ENCODE results near the gene PLA2G4B. TPM values are rescaled to one million over a fixed set of nuclear protein-coding genes. Genes with fewer than 3 reads are reported as not detected.

PLA2G4B gene, protein sequence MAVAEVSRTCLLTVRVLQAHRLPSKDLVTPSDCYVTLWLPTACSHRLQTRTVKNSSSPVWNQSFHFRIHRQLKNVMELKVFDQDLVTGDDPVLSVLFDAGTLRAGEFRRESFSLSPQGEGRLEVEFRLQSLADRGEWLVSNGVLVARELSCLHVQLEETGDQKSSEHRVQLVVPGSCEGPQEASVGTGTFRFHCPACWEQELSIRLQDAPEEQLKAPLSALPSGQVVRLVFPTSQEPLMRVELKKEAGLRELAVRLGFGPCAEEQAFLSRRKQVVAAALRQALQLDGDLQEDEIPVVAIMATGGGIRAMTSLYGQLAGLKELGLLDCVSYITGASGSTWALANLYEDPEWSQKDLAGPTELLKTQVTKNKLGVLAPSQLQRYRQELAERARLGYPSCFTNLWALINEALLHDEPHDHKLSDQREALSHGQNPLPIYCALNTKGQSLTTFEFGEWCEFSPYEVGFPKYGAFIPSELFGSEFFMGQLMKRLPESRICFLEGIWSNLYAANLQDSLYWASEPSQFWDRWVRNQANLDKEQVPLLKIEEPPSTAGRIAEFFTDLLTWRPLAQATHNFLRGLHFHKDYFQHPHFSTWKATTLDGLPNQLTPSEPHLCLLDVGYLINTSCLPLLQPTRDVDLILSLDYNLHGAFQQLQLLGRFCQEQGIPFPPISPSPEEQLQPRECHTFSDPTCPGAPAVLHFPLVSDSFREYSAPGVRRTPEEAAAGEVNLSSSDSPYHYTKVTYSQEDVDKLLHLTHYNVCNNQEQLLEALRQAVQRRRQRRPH
- 5.0 and 9.9 TPM in 2 replicates for total RNA-seq (2013; cell fraction: nucleolus; rRNA removed)
- 2.6 and 3.1 TPM in 2 replicates for total RNA-seq (2014; rRNA removed)
- 0.67 and 0.78 TPM in 2 replicates for total RNA-seq (2014; rRNA removed; fragmentation: Illumina TruSeq; extraction: Trizol)
- total RNA-seq (2021), result 3.1 and 6.6 TPM in 2 replicates
- polyA plus RNA-seq (2011; ENCODE audit: low read depth), result 3.3 TPM
- polyA plus RNA-seq (2011; rRNA removed), result 2.7 and 3.2 TPM in 2 replicates
- 2.9 and 6.4 TPM in 2 replicates for polyA plus RNA-seq (2011; cell fraction: cytosol; rRNA removed)
- polyA plus RNA-seq (2011; cell fraction: nucleus; rRNA removed), result 27.2 and 31.9 TPM in 2 replicates
- 2.4 and 3.6 TPM in 2 replicates for polyA plus RNA-seq (2012)
- polyA plus RNA-seq (2014; fragmentation: Illumina TruSeq; extraction: Trizol), result 0.43 and 2.4 TPM in 2 replicates
- under 1 TPM; 0.22 to 0.93 TPM for polyA plus RNA-seq (2014; fragmentation: Nextera tagmentation; extraction: Ambion mirVana)
- 3.8 and 6.9 TPM in 2 replicates for polyA plus RNA-seq (2014; rRNA removed)
- 1 to 10 TPM; 4.4 to 6.3 TPM for polyA plus RNA-seq (2016; fragmentation: Nextera tagmentation; extraction: Ambion mirVana)
- polyA minus RNA-seq (2011; rRNA and poly(A)+ RNA removed), result 0.22 and 0.72 TPM in 2 replicates
- not detected in 2 replicates for polyA minus RNA-seq (2011; cell fraction: cytosol; rRNA and poly(A)+ RNA removed)
- 1.9 and 3.4 TPM in 2 replicates for polyA minus RNA-seq (2011; cell fraction: nucleus; rRNA and poly(A)+ RNA removed)
- percentile 68 among the genes with signal in this experiment for Bru-seq, nascent RNA
- percentile 79 among the genes with signal in this experiment for BruChase-seq, experiment 1, labeled RNA remaining after a 6-hour chase
- BruChase-seq, experiment 2, labeled RNA remaining after a 2-hour chase, result percentile 70 among the genes with signal in this experiment
- long read RNA-seq, experiment 1, partial matches to known transcripts, result 1 of 1 reads
- long read RNA-seq, experiment 1, other reads (novel, unspliced or antisense), result 0 of 1 reads
- long read RNA-seq, experiment 2, result 0 reads

GRCh38 chr15:41838400-41838897 lies at the start of gene PLA2G4B:
TSS of gene PLA2G4B (plus strand) at chr15:41838847. CDS start at chr15:41838914, 67 bp downstream.
- WGBS (ENCODE audit: insufficient coverage, insufficient replicate concordance, low lambda C conversion rate, missing lambda C conversion rate), result 91% methylated on average over 6 of the region's 6 CpGs
- no TSS peak for BruUV-seq (replicated peaks)
- Histone ChIP-seq H2AFZ (ENCODE audit: control insufficient read depth, low read depth, low read length) (no peak within 1 kb of the TSS), H3K9me3 (replicated peaks; ENCODE audit: control insufficient read depth, insufficient read depth, low read length) (no peaks in the 10 kb centered on the region), H3K27ac (ENCODE audit: control insufficient read depth, insufficient read depth) (no peak within 1 kb of the TSS), H3K79me2 (ENCODE audit: control insufficient read depth, insufficient read depth, low read length) (no peaks in the 10 kb centered on the region), H4K20me1 (ENCODE audit: control insufficient read depth, insufficient read depth) (no peaks in the 10 kb centered on the region), H3K4me2 (ENCODE audit: control insufficient read depth, insufficient read depth) (no peak within 1 kb of the TSS), H3K36me3 (ENCODE audit: control insufficient read depth in 2 of 2, insufficient read depth in 2 of 2, low read length in 1 of 2) (no peaks in the 10 kb centered on the region), H3K9ac (ENCODE audit: control insufficient read depth, insufficient read depth, low read length) (no peak within 1 kb of the TSS), H3K4me3 (no peak within 1 kb of the TSS), H3K4me1 (ENCODE audit: control insufficient read depth, insufficient read depth, low read length) (no peaks in the 10 kb centered on the region), H3K27me3 (replicated peaks in 1 of 2; ENCODE audit: control insufficient read depth in 2 of 2, insufficient read depth in 2 of 2, low read length in 1 of 2) (no peaks in the 10 kb centered on the region)
- intact Hi-C loops (cut with micrococcal nuclease; ENCODE audit: unreplicated experiment), result no loop called here
- POLR2A ChIA-PET, result interaction anchor here (0.5 kb wide), 1 partner anchor 360 kb away, joined by 8 read pairs; no protein-coding TSS in a partner anchor
- RAD21 ChIA-PET (ENCODE audit: unreplicated experiment), result no interaction called here
- in situ Hi-C loops (cut with MboI), result no loop called here
- no peak for FAIRE-seq
- ATAC-seq, result no peak
- CTCF ChIA-PET, result interaction anchor here (0.6 to 1.0 kb wide), 2 partner anchors 43 to 66 kb away, joined by 3 read pairs; no protein-coding TSS in a partner anchor
- SMC1A ChIA-PET (ENCODE audit: uncharacterized antibody, unreplicated experiment), result interaction anchor here (1.4 kb wide), 1 partner anchor 10 kb away, joined by 3 read pairs; the partner anchor contains the start of gene JMJD7
- no peak for DNase-seq (ENCODE audit: low read depth, low spot score)
- TF ChIP-seq KDM1A (IDR thresholded peaks at IDR 0.05; ENCODE audit: borderline replicate concordance) (no peak), MYB (IDR thresholded peaks at IDR 0.05; ENCODE audit: borderline replicate concordance, low read depth, low read length) (no peak), MAX (IDR thresholded peaks at IDR 0.05; ENCODE audit: low read depth, low read length) (no peak), SRF (IDR thresholded peaks at IDR 0.05; ENCODE audit: low read depth in 2 of 2, low read length in 2 of 2) (no peak), ZNF592 (IDR thresholded peaks at IDR 0.05) (no peak), PKNOX1 (IDR thresholded peaks at IDR 0.05) (no peak), RCOR1 (conservative IDR thresholded peaks at IDR 0.05; ENCODE audit: low read depth, low read length) (no peak), RAD51 (IDR thresholded peaks at IDR 0.05) (no peak), NRF1 (conservative IDR thresholded peaks at IDR 0.05; ENCODE audit: low read depth, low read length) (no peak)
- TF ChIP-seq, protein P1, sequence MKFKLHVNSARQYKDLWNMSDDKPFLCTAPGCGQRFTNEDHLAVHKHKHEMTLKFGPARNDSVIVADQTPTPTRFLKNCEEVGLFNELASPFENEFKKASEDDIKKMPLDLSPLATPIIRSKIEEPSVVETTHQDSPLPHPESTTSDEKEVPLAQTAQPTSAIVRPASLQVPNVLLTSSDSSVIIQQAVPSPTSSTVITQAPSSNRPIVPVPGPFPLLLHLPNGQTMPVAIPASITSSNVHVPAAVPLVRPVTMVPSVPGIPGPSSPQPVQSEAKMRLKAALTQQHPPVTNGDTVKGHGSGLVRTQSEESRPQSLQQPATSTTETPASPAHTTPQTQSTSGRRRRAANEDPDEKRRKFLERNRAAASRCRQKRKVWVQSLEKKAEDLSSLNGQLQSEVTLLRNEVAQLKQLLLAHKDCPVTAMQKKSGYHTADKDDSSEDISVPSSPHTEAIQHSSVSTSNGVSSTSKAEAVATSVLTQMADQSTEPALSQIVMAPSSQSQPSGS (IDR thresholded peaks at IDR 0.05; ENCODE audit: low read length), result no peak

Data from GM12878 (cell line).